Smooth muscle cell (in vitro differentiated cells): ENCODE measurements around the gene ZCCHC24. TPM values are rescaled to one million over a fixed set of nuclear protein-coding genes. Genes with fewer than 3 reads are reported as not detected.
"Not testable (repeated sequence)": the region's sequence is repeated elsewhere in the genome, so short reads cannot be mapped to it uniquely, and the experiment has no call there.

ENCODE experiments used
- DNase-seq: peaks from one replicate; lab custom pipeline; 2025; ENCODE audit not compliant: unreplicated experiment; lab: John Stamatoyannopoulos, UW
- H2AFZ ChIP-seq: fragments of 200-600 bp; sonication (generic); 2 replicates; pipeline ENCODE4 v1.6.0; 2016; ENCODE audit warnings: antibody characterized with exemption, low read depth, mild to moderate bottlenecking
- H3F3A ChIP-seq: fragments of 200-600 bp; sonication (generic); 2 replicates; pipeline ENCODE4 v1.6.0; 2017; ENCODE audit warnings: antibody characterized with exemption, low read depth
- H3K27ac ChIP-seq: fragments of 200-600 bp; sonication (generic); 2 replicates; pipeline ENCODE4 v1.5.1; 2016; ENCODE audit warnings: low read depth, mild to moderate bottlenecking
- H3K27me3 ChIP-seq: fragments of 200-600 bp; sonication (generic); 2 replicates; pipeline ENCODE4 v1.6.1; 2016; ENCODE audit warnings: low read depth, mild to moderate bottlenecking
- H3K36me3 ChIP-seq: fragments of 200-600 bp; sonication (generic); 2 replicates; pipeline ENCODE4 v1.5.1; 2016; ENCODE audit warnings: low read depth
- H3K4me1 ChIP-seq: fragments of 200-600 bp; sonication (generic); 2 replicates; pipeline ENCODE4 v1.5.1; 2016; ENCODE audit warnings: low read depth
- H3K4me2 ChIP-seq: fragments of 200-600 bp; sonication (generic); 2 replicates; pipeline ENCODE4 v1.6.0; 2016; ENCODE audit warnings: mild to moderate bottlenecking
- H3K4me3 ChIP-seq: fragments of 200-600 bp; sonication (generic); 2 replicates; pipeline ENCODE4 v1.5.1; 2016; ENCODE audit warnings: mild to moderate bottlenecking
- H3K79me2 ChIP-seq: fragments of 200-600 bp; sonication (generic); 2 replicates; pipeline ENCODE4 v1.6.0; 2016; ENCODE audit warnings: low read depth, mild to moderate bottlenecking
- H3K9ac ChIP-seq: fragments of 200-600 bp; sonication (generic); 2 replicates; pipeline ENCODE4 v1.6.0; 2016; ENCODE audit warnings: low read depth
- H3K9me3 ChIP-seq: fragments of 200-600 bp; sonication (generic); replicated peaks from 2 replicates; pipeline ENCODE4 v1.5.1; 2016; ENCODE audit warnings: low read depth
- H4K20me1 ChIP-seq: fragments of 200-600 bp; sonication (generic); 2 replicates; pipeline ENCODE4 v1.6.0; 2016; ENCODE audit warnings: low read depth
- CTCF ChIP-seq: fragments of 200-600 bp; sonication (generic); IDR thresholded peaks from 2 replicates; pipeline ENCODE4 v1.5.1; 2017; ENCODE audit warnings: borderline replicate concordance, mild to moderate bottlenecking, antibody characterized with exemption; ENCODE audit not compliant: insufficient read depth, poor library complexity, severe bottlenecking
- whole genome bisulfite sequencing: methylation state at CpG from one replicate; pipeline ENCODE4 v1.1.7; 2016; ENCODE audit warnings: low lambda C conversion rate; 5-methylcytosine and 5-hydroxymethylcytosine counted together
- polyA plus RNA-seq: library from polyadenylated mRNA; unstranded; fragments of >200 nt; fragmentation: Nextera tagmentation; extraction: Ambion mirVana; gene quantifications from 2 replicates; pipeline ENCODE4 v1.2.1, GENCODE V29; 2016
- total RNA-seq: library from RNA; depleted of rRNA; stranded (reverse); fragments of >200 nt; gene quantifications from 2 replicates; pipeline ENCODE4 v1.2.3, GENCODE V29; 2014

ZCCHC24 gene
- total and polyA plus RNA-seq, 2 experiments from 2014 or later: 21.9 to 52.1 TPM

GRCh38 chr10:79449181-79450146, 4.0 kb upstream of the ZCCHC24 start:
- Histone ChIP-seq H3F3A (peaks cover 19% of the 10 kb centered on the region), H3K4me3 (no peak overlapping the region), H3K36me3 (no peaks in the 10 kb centered on the region), H3K79me2 (peaks cover 8% of the 10 kb centered on the region), H3K9me3 (no peaks in the 10 kb centered on the region), H2AFZ (no peak overlapping the region), H3K27me3 (no peaks in the 10 kb centered on the region), H3K4me1 (peaks cover 33% of the 10 kb centered on the region), H4K20me1 (peaks cover 2% of the 10 kb centered on the region), H3K9ac (no peak overlapping the region), H3K27ac (no peak overlapping the region), H3K4me2 (no peak overlapping the region)
- WGBS: 80% methylated on average over 5 of the region's 5 CpGs
- no peak for TF ChIP-seq CTCF
- DNase-seq: no peak

- Histone ChIP-seq H4K20me1 (peaks cover 10% of the 10 kb centered on the region), H3K4me2 (no peak overlapping the region), H3F3A (peaks cover 20% of the 10 kb centered on the region), H3K79me2 (peaks cover 16% of the 10 kb centered on the region), H3K36me3 (no peaks in the 10 kb centered on the region), H2AFZ (no peak overlapping the region), H3K9me3 (no peaks in the 10 kb centered on the region), H3K27ac (no peak overlapping the region), H3K4me3 (no peak overlapping the region), H3K4me1 (peaks cover 39% of the 10 kb centered on the region), H3K27me3 (no peaks in the 10 kb centered on the region), H3K9ac (no peak overlapping the region)
- DNase-seq: no peak
- no peak for TF ChIP-seq CTCF
- 94% methylated on average over 2 of the region's 2 CpGs for WGBS
Measured at GRCh38 chr10:79448732-79449049, 3.3 kb upstream of the ZCCHC24 start.

GRCh38 chr10:79447911-79448731, 2.7 kb upstream of the ZCCHC24 start:
- no peak for TF ChIP-seq CTCF
- Histone ChIP-seq H3K4me1 (peaks cover 45% of the 10 kb centered on the region), H3K4me2 (no peak overlapping the region), H3K36me3 (no peaks in the 10 kb centered on the region), H2AFZ (no peak overlapping the region), H3K79me2 (peaks cover 21% of the 10 kb centered on the region), H3K9ac (no peak overlapping the region), H3K4me3 (no peak overlapping the region), H3K27ac (no peak overlapping the region), H4K20me1 (peaks cover 16% of the 10 kb centered on the region), H3K9me3 (no peaks in the 10 kb centered on the region), H3K27me3 (no peaks in the 10 kb centered on the region), H3F3A (peaks cover 23% of the 10 kb centered on the region)
- WGBS: 100% methylated on average over 5 of the region's 5 CpGs
- DNase-seq: no peak

GRCh38 chr10:79447249-79447648, 1.8 kb upstream of the ZCCHC24 start:
- Histone ChIP-seq H3F3A (peaks cover 19% of the 10 kb centered on the region), H3K4me2 (peak overlapping the region; percentile 83), H3K79me2 (peaks cover 30% of the 10 kb centered on the region), H4K20me1 (peaks cover 24% of the 10 kb centered on the region), H3K4me1 (peaks cover 37% of the 10 kb centered on the region), H3K27ac (peak overlapping the region; percentile 67)
- not testable (repeated sequence) for H3K27me3 ChIP-seq, H3K4me3 ChIP-seq, H3K9me3 ChIP-seq, H3K36me3 ChIP-seq, H3K9ac ChIP-seq, DNase-seq, H2AFZ ChIP-seq
- 53% methylated on average over 6 of the region's 6 CpGs for WGBS
